Testis (tissue), 2 donors: Measurements from ENCODE around the gene PIR.

Experiments used
- POLR2A ChIP-seq: fragments of 450-650 bp; IDR thresholded peaks from one replicate; pipeline ENCODE4 v1.6.1; 2017; ENCODE audit warnings: antibody characterized with exemption, mild to moderate bottlenecking, moderate library complexity
- TF ChIP-seq, protein P1 (sequence below), 3 experiments: fragments of 450-650 bp in 2 of 3; fragments of 200-600 bp in 1 of 3; sonication (generic) in 1 of 3; IDR thresholded peaks; one replicate each; pipeline ENCODE4 v1.5.1; 2016 to 2019; ENCODE audit warnings: antibody characterized with exemption in 3 of 3, mild to moderate bottlenecking in 2 of 3, moderate library complexity in 1 of 3

DNA sequence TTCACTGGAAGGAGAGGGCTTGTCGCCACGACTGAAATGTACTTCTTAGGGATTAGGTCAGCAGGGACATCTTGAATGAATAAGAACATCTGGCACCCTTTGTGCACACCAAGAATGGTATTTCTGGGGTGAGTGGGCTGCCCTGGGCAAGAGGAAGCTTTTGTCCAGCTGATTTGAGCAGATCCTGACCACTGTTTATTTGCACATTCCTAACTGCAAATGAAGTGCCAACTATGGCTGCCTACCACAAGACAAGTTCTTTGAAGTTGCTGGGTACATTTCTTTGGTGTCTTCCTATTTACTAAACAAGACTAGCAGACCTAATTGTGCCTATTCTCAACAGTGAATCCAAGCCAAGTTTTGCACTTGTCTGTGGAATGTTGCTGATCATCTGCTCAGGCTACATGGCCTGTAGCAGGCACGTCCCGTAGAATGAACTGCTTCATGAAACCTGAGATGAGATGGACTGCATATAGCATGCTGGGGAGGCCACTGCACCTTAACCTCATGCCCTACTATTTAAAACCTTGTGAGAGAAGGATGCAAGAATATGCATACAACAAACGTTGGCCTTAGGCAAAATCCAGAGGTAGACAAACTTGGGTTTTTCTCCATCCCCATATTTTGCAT lies 45.0 kb downstream of the PIR start:
- TF ChIP-seq, protein P1, sequence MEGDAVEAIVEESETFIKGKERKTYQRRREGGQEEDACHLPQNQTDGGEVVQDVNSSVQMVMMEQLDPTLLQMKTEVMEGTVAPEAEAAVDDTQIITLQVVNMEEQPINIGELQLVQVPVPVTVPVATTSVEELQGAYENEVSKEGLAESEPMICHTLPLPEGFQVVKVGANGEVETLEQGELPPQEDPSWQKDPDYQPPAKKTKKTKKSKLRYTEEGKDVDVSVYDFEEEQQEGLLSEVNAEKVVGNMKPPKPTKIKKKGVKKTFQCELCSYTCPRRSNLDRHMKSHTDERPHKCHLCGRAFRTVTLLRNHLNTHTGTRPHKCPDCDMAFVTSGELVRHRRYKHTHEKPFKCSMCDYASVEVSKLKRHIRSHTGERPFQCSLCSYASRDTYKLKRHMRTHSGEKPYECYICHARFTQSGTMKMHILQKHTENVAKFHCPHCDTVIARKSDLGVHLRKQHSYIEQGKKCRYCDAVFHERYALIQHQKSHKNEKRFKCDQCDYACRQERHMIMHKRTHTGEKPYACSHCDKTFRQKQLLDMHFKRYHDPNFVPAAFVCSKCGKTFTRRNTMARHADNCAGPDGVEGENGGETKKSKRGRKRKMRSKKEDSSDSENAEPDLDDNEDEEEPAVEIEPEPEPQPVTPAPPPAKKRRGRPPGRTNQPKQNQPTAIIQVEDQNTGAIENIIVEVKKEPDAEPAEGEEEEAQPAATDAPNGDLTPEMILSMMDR (IDR thresholded peaks at IDR 0.05), result no peak
- TF ChIP-seq POLR2A, result no peak
